Adipose tissue (tissue), 3 donors: ENCODE measurements around the gene TMEM132D. TPM values are rescaled to one million over a fixed set of nuclear protein-coding genes. Genes with fewer than 3 reads are reported as not detected.
"Not testable (repeated sequence)": the region's sequence is repeated elsewhere in the genome, so short reads cannot be mapped to it uniquely, and the experiment has no call there.

ENCODE experiments used
- H3K27ac ChIP-seq: one replicate; pipeline ENCODE4 v1.5.1; 2013; ENCODE audit warnings: low read depth, low read length
- WGBS, 3 donors: extraction: QIAGEN DNeasy Blood & Tissue Kit; methylation state at CpG; one replicate each; pipeline ENCODE4 v1.1.7; 2013; 5-methylcytosine and 5-hydroxymethylcytosine counted together
- polyA plus RNA-seq, 3 donors: library from polyadenylated mRNA; stranded (reverse); fragments of 200-250 nt; gene quantifications; one replicate each; pipeline ENCODE4 v1.2.3, GENCODE V29; 2013
- donor health status: healthy with polysubstance abuse.
- donor health status: Bipolar disorder and iron deficiency.
- donor health status: healthy.

The TMEM132D gene
- polyA plus RNA-seq, 3 donors = 0.11 to 0.13 TPM; not detected in 1

DNA sequence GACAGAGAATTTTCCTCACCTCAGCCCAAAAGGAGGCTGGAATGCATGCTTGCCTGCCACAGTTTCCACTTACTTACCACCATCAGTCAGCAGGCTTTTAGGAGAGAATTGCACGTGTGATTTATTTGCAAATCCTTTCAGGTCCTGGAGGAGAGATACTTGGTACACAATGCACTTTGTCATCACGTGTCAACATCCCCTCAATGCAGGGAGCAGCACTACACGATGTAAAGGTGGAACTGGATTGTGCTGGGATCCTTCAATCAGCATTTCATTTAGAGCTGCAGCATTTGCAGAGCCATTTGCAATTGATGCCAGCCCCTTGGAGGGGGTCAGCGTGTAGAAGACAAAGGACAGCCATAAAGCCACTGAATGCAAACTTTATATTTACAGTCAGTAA is 832.5 kb downstream of the TMEM132D start:
- WGBS, 3 donors = 12 to 40% (median 28%) methylated on average over 4 of the region's 4 CpGs

DNA sequence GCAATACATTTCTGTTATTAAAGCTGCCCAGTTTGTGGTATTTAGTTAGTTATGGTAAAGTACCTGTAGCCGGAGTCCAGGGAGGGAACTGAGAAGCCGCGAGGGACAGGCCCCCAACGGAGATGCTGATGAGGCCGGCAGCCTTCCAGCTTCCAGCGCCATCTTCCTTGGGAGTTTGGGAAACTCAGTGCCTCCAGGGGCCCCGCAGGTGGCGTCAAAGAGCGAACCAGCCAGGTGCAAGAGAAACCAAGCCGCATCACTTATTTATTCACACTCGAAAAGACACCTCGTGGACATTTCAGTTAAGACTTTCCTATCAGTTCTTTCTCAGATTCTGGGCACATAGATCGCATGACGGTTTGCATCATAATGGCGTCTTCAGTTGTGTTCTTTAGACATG is 833.9 kb downstream of the TMEM132D start:
- 22 to 34% (median 31%) methylated on average over 15 of the region's 15 CpGs for WGBS, 3 donors
- H3K27ac ChIP-seq = no peak overlapping the region

More for the DNA sequence above, 832.5 kb downstream of the TMEM132D start:
- H3K27ac ChIP-seq = no peak overlapping the region

DNA sequence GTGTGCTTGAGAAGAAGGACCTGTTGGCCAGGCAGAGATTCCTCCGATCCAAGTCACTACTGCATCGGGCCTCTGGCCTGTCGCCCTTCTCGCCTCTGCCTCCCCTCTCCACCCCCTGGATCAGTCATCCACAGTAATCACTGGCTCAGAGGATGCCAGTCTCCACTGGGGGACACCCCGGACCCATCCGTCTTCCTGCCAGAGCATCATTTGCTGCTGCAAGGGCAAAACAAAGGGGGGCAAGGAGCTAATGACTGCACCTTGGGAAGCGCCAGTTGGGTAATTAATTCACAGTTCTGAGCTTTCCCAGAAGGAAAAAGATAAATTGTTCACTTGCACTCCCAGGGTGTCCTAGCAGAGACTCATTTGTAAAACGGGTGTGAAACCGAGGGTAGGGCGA is 835.1 kb downstream of the TMEM132D start:
- no peak overlapping the region for H3K27ac ChIP-seq
- 62 to 70% (median 69%) methylated on average over 10 of the region's 10 CpGs for WGBS, 3 donors

DNA sequence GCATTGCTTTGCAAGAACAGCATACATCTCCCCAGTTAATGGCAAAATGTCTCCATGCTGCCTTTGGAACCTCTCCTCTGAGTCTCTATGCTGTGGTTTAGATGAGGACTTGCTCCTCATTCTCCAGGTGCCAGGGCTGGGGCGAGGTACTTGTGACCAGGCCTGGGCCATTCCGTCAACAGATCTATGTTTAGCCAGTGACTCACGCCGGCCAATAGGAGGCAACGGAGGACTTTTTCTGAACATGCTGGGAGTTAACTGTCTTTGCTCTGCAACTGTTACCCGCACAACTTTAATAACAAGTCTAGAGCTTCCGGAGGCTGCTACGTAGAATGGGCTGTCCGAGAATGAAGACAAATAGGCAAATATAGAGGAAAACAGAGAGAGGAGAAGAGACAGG is 836.3 kb downstream of the TMEM132D start:
- H3K27ac ChIP-seq = no peak overlapping the region
- 24 to 35% (median 30%) methylated on average over 9 of the region's 9 CpGs for WGBS, 3 donors

DNA sequence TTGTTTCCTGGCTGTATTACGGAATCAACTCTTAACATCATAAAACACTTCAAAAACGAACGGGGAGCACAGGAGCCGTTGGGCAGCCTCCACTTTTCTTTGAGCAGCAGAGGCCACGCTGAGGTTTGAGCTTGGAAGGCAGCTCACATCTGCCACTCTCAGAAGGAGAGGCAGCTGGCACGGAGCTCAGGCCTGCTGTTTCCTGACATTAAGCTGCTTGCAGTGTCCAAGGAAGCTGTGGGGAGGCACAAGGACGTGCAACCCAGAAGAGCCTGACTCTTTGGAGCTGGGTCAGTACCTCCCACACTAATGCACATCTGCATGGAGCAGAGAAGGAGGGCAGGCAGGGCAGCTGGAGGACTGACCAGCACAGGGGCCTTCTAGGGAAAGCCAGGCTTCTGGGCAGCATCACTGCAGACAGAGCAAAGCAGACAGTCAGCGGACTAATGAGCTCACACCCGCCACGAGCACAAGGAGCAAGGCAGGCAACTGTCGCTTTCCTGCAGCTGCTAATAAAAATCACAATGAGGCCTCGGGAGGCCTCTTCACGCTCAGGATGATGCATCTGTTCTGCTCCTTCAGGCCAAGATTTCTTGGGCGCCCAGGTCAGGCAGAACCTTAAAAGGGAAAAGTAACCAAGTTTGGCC is 839.5 kb downstream of the TMEM132D start:
- WGBS, 3 donors = 42 to 52% (median 47%) methylated on average over 14 of the region's 14 CpGs
- no peak overlapping the region for H3K27ac ChIP-seq

GRCh38 chr12:129063600-129063999 is 840.2 kb downstream of the TMEM132D start:
- 58 to 78% (median 74%) methylated on average over 4 of the region's 4 CpGs for WGBS, 3 donors
- no peak overlapping the region for H3K27ac ChIP-seq

GRCh38 chr12:129053232-129053631 is 850.6 kb downstream of the TMEM132D start:
- whole genome bisulfite sequencing, 3 donors = 60 to 64% (median 63%) methylated on average over 11 of the region's 11 CpGs
- no peak overlapping the region for H3K27ac ChIP-seq

DNA sequence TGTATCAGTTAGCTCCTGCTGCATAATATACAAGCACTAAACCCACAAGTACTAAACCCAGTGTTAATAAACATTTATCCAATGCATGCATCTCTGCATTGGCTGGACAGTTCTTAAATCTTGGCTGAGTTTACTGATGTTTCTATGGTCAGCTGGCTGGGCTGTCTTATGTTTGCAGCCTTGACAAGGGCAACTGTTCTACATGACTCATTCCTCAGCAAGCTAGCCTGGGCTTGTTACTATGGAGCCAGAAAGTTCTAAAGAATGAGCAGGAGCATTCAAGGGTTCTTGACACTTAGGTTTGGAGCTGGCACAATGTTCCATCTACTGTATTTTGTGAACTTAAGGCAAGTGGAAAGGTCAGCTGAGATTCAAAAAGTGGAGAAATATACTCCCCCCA is 851.5 kb downstream of the TMEM132D start:
- H3K27ac ChIP-seq = no peak overlapping the region

DNA sequence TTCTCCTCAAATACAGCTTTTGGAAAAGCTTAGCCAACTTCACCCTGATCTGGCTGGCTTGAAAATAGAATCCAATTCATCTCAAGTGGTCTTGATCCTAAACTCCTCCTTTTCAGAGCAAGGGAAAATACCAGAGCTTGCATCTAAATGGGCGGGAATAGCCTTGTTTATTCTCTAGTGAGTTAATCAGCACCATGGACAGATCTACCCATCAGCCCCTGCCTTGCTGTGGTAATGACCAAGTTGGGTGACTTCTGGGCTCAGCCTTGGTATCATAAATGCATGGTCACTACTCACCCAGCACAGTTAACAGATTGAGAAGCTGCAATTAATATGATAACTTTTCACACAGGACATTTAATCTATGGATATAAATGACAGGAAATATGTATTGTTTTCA is 853.9 kb downstream of the TMEM132D start:
- 0 to 3% (median 3%) methylated on average over 1 of the region's 1 CpG for WGBS, 3 donors

GRCh38 chr12:129043334-129043733 is 860.5 kb downstream of the TMEM132D start:
- not testable (repeated sequence) for H3K27ac ChIP-seq
- whole genome bisulfite sequencing, 3 donors = 77 to 84% (median 84%) methylated on average over 11 of the region's 11 CpGs

More for the DNA sequence above, 853.9 kb downstream of the TMEM132D start:
- H3K27ac ChIP-seq = no peak overlapping the region

GRCh38 chr12:129036135-129036534 is 867.7 kb downstream of the TMEM132D start:
- 81 to 86% (median 81%) methylated on average over 9 of the region's 9 CpGs for WGBS, 3 donors
- H3K27ac ChIP-seq = no peak overlapping the region

DNA sequence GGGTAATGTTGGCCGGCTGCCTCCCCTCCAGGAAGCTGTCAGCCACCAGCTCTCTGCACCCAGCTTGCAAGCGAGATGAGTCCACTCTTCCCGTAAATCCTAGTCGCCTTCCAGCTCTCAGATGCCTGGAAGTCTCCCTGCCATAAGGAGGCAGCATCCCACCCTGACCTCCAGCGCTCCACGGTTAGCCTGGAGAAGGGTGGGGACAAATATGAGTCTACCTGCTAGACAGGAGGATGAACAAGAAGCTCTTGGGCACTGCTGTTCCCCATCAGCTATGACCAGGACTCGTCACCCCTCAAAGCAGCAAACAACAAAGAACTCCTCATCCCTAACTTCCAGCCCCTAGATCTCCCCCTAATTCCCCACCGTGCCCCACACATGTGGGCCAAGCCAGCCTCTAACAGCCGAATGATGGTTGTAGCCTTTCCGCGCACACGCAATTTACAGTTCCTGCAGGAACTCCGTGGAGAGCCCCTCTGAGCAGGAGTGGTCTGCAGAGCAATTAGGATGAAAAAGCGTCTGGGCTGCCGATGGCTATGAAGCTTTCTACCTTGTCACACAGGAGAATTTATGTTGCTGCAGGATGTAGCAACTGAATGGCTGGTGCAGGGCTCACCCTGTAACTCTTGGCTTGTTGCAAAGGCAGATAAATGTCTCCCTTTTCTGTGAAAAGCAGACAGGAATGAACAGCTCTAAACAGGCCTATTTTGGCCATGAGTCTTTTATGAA is 869.1 kb downstream of the TMEM132D start:
- WGBS, 3 donors = 66 to 71% (median 69%) methylated on average over 15 of the region's 15 CpGs
- no peak overlapping the region for H3K27ac ChIP-seq

DNA sequence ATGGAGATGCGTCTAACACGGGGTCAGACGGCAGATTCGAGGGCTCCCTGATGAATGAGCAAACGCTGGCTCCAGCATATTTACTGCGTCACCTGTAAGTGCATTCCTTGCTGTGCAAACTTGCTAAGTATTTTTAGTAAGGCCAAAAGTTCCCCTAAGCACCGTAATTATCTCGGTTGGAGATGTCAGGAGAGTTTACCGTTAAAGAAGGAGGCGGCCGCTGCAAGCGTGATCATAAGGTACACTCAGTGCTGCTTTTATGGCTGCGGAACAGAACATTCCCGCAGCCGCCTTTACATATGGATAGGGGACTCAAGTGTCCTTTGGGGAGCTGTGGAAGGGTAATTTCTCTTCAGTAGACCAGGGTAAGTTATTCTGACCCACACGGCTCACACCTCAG is 875.0 kb downstream of the TMEM132D start:
- no peak overlapping the region for H3K27ac ChIP-seq
- 32 to 54% (median 47%) methylated on average over 16 of the region's 16 CpGs for whole genome bisulfite sequencing, 3 donors

DNA sequence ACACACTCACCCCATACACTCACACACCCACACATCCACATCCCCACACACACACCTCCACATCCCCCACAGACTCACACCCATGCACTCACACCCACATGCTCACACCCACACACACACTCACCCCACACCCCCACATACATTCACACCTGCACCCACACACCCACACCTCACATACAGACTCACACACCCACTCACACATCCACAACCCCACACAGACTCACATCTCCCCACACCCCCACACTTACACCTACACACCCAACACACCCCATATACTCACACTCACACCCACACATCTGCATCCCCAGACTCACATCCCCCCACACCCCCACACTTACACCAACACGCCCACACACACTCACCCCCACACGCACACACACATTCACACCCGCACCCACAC is 878.8 kb downstream of the TMEM132D start:
- no peak overlapping the region for H3K27ac ChIP-seq
- WGBS, 3 donors = 86 to 95% (median 94%) methylated on average over 3 of the region's 3 CpGs
